ENCODE data around the gene CPXM2.

The CPXM2 gene

DNA sequence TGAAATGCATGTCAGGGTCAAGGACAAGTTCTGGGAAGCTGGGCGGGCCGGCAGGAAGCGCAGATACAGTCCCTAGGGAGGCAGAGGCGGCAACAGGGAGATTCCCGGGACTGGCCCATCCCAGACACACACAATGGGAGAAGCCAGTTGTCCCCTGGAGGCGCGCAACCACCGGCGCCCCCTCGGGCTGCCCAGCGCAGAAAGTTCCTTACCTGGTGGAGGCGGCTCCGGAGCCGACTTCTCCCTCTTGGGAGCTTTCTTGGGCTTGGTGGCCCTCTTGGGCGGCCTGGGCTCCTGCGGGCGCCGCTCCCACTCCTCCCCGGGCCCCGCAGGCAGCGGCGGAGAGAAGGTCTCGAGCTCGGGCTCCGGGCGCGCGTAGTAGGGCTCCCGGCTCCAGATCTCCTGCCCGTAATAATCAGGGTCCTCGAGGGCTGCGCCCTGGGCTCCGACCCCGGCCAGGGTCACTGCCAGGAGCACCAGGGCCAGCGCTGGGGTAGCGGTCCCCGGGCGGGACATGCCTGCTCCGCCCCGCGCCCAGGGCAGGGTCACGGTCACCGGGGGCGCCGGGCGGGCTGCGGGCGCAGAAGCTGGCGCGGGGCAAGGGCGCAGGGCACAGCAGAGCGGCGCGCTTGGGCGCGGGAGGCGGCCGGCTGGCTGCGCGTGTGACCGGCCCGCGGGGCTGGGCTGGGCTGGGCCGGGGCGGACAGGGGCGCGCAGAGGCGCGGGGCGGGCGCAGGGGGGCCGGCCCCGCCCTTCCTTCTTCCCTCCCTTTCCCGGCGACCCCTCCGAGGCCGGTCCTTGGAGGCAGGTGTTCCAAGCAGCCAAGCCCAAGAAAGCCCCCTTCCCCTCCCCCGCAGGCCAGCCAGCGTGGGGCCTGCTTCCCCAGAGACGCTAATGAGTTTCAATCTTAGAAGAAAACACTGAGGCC, at the start of gene CPXM2:
TSS of gene CPXM2 (minus strand) at position 664 of the 928 bp plus-strand sequence. CDS start at position 516, 148 bp downstream.
- DNase-seq = no peak

DNA sequence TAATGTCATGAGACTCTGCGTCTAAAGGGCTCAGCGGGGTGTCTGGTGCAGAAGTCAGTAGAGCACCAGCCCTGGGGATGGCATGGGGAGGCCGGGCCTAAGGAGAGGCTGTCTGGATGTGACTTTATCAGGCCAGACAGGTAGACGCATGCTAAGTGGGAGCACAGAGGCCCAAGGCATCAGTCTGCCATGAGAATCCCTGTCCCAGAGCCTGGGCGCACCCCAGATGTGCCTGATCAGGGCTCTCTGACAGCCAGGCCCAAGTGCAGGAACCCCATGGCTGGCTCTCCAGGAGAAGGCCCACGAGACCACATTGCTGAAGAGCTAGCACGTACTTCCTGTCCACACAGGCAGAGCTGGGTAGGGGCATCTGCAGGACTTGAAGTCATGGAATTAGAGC, 48.0 kb upstream of the CPXM2 start:
- no peak for DNase-seq

DNA sequence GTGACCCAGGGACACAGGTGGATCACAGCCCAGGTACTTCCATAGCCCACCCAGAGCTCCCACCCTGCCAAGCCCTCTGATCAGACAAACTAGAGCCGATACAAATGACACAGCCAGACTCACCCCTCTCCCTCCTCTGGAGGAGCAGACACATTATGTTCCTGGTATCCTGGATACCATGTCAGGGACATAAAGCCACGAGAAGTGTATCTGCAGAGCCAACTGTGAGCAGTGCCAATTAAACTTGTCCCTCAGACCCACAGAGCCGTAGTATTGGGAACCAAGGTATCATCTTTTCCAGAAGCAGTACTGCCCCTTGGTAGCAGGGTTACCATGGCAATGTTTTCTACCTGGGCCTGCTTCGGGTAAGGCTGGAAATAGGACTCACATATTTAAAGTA, 47.3 kb upstream of the CPXM2 start:
- DNase-seq = no peak

DNA sequence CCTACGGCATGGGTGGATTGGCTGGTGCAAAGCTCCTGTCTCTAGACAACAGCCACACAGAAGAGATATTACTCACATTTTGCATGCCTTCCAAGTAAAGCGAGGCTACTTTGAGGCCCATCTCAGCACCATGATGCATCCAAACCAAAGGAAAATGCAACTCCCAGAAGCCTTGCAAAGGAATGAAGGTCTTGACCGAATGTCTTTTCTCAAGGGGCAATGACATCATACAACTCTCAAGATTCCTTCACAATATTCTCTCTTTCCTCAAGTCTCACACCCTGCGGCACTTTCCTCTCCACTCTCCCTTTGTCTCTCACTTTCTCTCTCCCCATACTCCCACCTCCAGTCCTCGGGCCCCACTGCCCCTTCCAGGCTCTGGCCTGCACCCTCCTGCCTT, 44.8 kb upstream of the CPXM2 start:
- DNase-seq = no peak

DNA sequence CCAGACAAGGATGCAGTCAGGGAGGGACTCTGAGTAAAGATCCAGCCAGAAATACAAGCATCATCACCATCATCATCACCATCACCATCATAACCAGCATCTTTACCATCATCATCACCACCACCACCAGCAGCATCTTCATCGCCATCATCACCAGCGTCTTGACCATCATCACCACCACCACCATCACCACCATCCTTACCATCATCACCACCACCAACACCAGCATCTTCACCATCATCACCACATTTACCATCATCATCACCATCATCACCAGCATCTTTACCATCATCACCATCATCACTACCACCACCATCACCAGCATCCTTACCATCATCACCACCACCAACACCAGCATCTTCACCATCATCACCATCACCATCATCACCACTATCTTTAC, 44.1 kb upstream of the CPXM2 start:
- no peak for DNase-seq

DNA sequence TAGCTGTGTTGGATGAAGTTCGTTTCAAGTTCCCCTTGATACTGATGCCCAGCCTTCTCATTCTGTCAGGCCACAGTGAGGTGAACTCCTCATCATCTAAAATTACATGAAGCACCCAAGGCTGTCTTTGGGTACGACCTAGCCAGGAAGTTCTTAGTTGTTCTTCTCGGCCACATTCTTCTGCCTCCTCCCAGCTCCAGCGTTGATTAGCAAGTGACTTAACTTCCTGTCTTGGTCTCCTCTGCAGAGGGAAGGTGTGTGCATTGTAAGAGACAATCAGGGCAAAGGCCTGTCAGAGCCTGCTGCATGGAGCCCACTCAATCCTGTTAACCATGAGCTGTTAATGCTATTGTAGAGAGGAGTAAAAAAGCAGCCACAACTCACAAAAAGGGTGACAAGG, 43.2 kb upstream of the CPXM2 start:
- DNase-seq = no peak

DNA sequence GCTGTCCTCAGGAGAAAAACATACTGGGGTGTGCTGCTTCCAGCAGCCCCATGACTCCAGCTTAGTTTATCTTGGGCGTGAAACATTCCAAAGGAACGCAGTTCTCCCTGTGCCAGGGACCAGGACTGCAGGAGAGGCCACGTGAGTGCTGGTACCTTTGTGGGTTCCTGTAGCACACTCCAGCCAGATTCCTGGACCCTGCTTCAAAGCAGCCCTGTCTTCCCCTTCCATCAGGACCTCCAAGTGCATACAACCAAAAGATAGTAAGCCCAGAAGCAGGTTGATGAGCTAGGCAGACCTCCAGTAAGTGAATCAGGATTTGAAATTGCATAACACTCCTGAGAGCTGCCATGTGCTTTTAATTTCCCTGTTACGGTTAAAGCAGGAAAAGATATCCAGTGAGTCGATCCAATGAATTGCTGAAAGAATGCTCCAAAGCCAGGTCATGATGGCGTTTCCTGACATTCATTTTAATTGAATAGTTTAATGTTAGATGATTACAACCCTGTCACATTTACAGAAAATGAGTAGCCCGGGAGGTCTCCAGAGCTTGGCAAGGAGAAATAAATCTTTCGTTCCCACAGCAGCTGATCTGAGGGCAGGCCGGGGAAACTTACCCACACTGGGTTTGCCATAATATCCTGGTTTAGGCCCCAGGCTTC, 38.9 kb upstream of the CPXM2 start:
- no peak for DNase-seq

DNA sequence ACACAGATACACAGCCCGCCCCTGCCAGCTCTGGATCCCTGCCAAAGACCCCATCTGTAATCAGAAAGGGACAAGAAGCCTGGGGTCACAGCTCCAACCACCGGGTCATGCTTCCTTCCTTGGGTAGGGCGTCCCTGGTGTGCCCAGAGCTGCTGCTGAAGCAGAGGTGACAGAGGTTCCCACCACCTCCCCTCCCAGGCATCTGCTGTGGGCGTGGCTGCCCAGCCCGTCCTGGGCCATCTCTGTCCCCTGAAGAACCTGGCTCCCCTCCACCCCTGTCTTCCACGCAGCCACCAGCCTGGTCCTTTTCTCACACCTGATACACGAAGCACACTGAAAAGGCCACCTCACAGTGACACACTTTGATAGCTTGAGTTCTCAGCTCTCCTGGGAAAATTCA, 38.2 kb upstream of the CPXM2 start:
- no peak for DNase-seq

DNA sequence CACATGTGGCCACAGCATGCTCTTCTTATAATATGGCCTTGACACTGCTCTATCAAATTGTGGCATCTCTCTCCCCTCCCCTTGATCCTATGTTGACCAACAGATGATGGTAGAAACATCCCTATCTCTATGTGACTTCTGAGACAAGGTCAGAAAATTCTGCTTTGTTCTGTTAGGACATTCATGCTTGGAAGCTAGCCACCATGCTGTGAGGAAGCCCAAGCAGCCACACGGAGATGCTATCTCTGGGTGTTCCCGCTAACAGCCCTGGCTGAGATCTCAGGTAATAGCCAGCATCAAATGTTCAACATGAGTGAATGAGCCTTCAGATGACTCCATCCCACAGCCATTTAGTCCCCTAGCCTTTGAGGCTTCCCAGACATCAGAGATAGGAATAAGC, 36.8 kb upstream of the CPXM2 start:
- no peak for DNase-seq

DNA sequence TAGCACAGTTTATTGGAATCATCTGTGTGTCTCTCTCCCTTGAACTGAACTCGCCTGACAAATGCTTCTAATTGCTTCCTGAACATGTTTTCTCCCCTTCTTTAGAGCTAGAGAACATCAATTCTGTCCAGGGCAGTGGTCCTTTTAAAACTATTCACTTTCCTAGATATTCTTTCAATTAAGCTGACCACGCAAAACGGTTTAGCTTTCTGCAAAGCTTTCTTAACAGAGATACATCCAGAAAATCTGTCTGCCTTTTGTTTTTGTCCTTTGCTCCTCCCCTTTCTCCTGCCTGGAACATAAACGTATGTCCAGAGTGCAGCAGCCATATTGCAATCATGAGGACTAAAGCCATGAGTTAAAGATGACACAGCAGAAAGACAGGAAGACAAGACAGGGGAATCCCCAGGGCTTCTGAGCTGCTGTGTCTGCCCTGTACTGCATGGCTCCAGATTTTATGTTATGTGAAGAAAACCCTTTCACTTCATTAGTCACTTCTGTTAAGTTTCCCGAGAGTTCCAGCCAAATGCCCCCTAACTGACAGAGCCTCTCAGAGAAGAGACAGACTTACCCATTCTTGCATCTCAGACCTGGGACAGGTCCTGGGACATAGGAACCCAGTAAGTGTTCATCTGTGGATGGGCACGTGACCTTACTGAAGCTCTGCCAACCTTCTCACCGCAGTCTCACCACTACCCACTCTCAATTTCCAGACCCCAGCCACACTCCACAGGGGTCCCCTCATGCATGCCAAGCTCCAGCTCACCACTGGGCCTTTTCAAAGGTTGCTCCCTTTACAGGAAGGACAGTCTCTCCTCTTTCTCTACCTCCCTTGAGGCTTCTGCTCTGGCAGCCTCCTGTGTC, 35.0 kb upstream of the CPXM2 start:
- DNase-seq = no peak

DNA sequence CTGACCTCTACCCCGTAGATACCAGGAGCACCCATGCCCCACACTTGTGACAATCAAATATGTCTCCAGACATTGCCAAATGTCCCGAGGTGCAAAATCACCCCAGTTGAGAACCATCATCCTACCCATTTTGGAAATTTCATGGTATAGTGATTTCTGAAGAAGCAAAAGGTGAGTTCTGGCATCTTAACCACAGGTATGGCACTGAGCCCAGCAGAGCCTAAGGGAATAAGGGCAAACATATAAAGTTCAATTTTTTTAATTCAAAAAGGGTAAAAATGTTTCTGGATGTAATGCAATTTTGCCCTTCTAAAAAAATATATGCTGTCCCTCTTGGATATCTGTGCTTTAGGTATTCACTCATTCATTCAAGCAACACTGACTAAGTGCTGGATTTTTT, 30.5 kb upstream of the CPXM2 start:
- no peak for DNase-seq

DNA sequence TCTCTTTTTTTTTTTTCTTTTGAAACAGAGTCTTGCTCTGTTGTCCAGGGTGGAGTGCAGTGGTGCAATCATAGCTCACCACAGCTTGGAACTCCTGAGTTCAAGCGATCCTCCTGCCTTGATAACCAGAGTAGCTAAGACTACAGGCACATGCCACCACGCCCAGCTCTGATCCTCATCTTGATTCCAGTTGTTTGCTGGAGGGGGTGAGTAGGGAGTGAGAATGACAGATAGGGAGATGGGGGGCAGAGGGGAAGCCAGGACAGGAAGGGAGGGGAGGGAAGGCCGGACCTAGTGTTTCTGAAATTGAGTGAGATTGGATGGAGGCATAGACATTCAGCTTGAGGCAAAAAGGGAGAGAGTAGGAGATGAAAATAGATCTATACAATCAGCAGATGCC, 25.2 kb upstream of the CPXM2 start:
- no peak for DNase-seq

DNA sequence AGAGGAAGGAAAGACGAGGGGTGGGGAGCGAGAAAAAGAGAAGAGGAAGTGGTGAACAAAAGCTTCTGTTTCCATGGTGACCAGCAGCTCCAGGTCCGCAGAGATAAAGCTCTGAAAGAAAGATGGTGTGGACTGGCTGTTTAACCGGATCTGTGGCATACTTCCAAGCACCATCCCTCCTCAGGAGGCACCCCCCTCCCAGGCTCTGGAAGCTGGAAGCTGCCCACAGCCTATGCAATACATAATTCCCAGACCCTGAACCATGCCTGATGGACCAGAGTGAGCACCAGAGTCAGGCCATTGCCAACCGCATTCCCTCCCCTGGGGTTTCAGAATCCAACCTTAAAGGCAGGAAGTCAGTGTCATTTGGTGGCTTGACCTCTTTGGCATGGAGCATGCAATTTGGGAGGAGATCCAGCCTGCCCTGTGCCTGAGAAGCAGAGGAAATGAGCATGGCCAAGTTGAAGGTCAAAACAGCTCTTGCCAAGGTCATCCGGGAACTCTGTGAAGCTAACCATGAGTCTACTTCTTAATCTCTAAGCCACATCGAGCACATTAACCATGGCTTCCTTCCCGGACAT, 22.2 kb upstream of the CPXM2 start:
- DNase-seq = no peak

DNA sequence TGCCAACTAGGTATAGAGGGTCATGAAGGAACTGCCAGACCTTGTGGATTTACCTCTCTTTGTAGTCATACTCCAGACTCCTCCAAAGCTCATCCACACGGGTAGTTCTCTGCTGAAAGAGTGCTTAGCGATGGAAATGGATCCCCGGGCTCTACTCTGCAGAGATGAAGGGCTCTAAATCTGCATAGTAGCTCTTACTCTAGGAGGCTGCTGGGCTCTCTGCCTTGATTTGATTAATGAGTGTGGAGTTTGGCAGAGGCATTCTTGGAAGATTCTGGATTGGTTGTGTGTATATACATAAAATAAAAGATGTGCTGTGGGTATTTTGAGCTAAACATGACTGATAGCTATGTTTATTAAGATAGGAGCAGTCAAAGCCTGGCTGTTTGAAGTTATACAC, 21.3 kb upstream of the CPXM2 start:
- DNase-seq = no peak

DNA sequence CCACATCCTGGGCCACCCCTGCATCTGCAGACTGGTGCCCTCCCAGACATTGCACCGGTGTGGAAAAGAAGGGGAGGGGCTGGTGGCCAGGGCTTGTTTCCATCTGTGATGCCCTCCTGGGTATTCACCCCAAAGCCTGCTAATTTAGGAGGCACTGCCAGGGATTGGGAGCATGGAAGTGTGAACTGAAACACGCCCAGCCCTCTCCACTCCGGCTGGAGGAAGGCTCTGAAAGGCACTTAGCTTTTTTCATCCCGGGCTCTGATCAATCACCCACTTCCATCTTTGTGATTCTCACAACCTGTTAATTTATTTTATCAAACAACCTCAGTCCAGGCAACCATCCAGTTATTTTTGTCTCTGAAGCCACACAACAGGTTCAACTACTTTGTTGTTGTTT, 20.9 kb upstream of the CPXM2 start:
- no peak for DNase-seq

DNA sequence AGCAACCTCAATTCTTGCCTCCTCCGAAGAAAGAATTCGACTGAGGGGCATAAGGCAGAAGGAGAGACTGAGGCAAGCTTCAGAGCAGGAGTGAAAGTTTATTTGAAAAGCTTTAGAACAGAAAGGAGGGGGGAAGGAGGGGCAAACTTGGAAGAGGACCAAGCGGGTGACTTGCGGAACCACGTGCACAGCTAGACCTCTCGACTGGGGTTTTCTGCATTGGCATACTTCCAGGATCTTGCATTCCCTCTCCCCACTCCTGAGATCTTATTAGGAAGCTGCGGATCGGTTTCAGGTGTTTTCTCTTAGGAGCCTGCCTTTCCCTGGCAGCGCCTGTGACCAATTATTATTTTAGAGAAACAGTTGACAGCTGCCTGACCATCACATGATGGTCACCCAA, 20.3 kb upstream of the CPXM2 start:
- DNase-seq = no peak

DNA sequence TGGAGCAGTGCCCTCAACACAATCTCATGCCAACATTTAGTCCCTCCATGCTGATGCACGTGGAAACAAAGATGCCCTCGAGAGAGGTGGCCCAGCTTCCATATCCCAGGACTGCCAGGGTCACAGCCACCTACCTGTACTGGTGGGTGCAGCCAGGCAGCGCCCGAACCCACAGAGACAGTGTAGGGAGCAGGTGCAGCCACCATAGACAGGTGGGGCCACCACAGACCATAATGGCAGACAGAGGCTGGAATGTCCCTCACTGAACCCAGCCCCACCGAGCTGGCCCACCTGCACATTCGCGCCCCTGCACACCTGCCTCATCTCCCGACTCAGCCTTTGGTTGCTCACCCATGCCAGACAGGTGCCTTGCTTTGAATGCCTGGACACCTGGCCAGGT, 18.3 kb upstream of the CPXM2 start:
- no peak for DNase-seq

DNA sequence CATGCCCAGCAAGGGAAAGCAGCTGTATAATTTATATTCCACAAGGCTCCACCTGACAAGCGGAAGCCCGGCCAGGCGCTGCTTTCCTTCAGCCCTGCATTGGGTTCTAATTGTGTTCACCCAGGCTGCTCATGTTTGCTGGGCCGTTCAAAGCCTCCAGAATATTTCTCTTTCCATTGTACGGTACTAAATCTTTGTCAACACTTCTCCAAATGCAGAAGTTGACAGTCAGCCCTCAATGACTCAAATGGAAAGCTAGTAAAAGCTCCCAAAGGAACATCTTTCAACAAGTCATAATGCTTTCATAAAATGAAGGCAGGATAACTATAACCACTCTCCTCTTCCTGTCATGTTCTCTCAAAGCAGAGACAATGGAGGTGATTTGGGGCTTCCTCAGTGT, 17.8 kb upstream of the CPXM2 start:
- DNase-seq = no peak

DNA sequence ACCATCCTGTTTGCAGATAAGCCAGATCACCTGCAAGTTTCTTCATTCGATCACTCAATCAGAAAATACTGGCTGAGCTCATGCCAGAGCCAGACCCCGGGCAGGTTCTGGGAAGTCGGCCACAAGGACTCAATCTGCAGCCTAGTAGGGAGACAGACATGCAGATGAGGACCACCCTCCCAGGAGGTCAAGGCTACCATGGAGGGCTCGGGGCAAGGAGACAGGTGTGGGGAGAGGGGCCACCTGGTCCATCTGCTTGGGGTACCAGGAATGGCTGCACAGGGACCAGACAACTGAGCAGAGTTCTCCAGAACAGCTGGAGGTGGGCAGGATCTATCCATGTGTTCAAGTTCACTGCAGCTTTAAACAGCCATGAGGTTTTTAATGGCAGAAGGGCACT, 16.8 kb upstream of the CPXM2 start:
- DNase-seq = no peak

DNA sequence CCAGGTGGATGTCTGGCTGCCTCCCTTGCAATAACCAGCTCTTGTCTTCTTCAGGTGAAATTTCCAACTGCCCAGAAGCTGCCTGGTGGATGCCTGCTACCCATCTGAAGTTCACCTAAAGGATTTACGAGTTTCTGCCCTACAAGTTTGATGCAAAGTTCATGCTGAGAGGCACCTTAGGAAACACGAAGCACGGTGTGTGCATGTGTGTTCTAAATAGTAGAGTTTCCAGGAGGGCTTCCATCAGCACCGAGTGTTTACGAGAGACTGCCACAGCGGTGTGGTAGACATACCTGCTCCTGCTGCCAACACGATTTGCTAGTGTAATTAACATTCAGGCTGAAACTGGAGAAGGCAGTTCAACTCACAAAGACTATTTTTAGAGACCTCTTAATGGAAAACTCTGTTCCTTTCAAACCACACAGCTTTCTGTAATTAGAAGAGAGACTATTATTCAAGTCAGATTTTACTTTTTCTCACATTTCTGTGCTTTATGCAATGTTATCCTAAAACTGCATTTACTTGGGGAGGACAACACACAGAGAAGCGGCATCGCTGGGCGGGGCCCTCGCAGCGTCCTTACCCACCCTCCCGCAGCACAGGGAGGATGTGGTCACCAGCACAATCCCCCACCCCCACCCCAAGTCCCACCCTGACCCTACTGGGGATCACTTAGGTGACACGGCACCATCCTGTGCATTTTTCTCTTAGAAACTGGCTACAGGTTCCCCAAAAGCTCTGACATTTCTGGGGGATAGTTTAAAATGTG, 15.5 kb upstream of the CPXM2 start:
- DNase-seq = no peak

DNA sequence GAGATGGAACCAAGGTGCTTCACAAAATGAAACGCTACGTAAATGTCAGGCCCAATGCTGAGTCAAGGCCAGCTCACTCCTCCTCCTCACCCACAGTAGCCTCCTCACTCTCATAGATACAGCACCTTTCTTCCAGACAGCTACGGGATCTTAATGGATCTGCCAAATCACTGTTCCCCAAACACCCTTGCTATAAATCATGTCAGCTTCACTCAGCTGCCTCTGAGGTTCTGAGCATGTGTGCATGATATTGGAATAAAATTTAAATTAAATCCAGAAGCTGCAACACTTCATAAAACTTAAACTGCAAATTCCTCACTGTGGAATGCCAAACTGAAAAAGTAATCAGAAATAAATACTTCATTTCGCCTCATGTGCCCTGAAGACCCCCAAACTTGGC, 14.7 kb upstream of the CPXM2 start:
- DNase-seq = no peak

DNA sequence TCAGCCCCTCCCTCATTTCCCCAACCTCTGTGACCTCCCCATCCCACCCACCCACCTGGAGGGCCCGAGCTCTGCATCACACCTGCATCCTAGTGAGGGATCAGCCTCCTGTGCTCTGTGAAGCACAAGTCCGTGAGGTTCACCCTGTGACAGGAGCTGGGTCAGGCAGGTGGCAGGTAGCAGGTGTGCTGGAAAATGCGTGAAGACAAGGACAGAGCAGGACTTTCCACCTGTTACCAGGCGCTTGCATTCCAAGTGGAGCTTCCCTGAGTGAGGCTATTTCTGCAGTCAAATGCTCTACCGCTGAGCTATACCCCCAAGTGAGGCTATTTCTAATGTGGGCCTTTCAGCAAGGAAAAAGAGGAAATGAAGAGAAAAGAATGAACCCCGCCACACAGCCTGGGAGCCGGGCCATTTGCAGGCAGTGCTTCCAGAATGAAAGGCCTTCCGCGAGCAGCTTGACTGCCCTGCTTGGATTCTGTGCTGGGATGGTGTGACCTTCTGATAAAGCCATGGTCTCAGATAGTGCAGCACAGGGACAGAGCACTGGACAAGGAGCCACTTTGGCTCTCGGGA, 13.3 kb upstream of the CPXM2 start:
- no peak for DNase-seq
